Lung (tissue), 12 donors: ENCODE measurements around the gene LMTK3. TPM values are rescaled to one million over a fixed set of nuclear protein-coding genes. Genes with fewer than 3 reads are reported as not detected.
A peak's percentile ranks its signal among the peaks of the same experiment; 100 is the strongest.

Experiments used
- ATAC-seq: fragments of 200-7000 bp; cut with Tn5 transposase; one replicate; pipeline ENCODE4 v1.9.1; 2020; ENCODE audit warnings: moderate number of reproducible peaks; ENCODE audit not compliant: insufficient read depth, low FRiP score
- DNase-seq, 3 donors: peaks; one replicate each; pipeline ENCODE4 v3.0.0-alpha.2; 2013 to 2017
- H3K27ac ChIP-seq, 2 donors: one replicate each; pipeline ENCODE4 v1.5.1; 2013; ENCODE audit warnings: mild to moderate bottlenecking in 2 of 2, moderate library complexity in 2 of 2, control low read depth in 1 of 2, inconsistent platforms in 1 of 2, low read depth in 1 of 2, low read length in 1 of 2
- H3K27me3 ChIP-seq, 3 donors: one replicate each; pipeline ENCODE4 v1.5.1; 2013; ENCODE audit warnings: low read length in 2 of 3; ENCODE audit not compliant: control insufficient read depth in 3 of 3, insufficient read depth in 3 of 3
- H3K36me3 ChIP-seq, 4 donors: one replicate each; pipeline ENCODE4 v1.5.1; 2013; ENCODE audit warnings: low read length in 4 of 4, mild to moderate bottlenecking in 1 of 4, moderate library complexity in 1 of 4; ENCODE audit not compliant: control insufficient read depth in 4 of 4, insufficient read depth in 4 of 4
- H3K4me1 ChIP-seq, 5 donors: one replicate each; pipeline ENCODE4 v1.5.1; 2013; ENCODE audit warnings: low read length in 5 of 5, mild to moderate bottlenecking in 2 of 5, moderate library complexity in 1 of 5; ENCODE audit not compliant: control insufficient read depth in 5 of 5, insufficient read depth in 5 of 5
- H3K4me3 ChIP-seq: one replicate; pipeline ENCODE4 v1.5.1; 2013; ENCODE audit warnings: mild to moderate bottlenecking, control low read depth, moderate library complexity
- H3K9ac ChIP-seq, 2 donors: one replicate each; pipeline ENCODE4 v1.5.1; 2013; ENCODE audit warnings: low read length in 2 of 2, control low read depth in 1 of 2; ENCODE audit not compliant: insufficient read depth in 1 of 2
- H3K9me3 ChIP-seq, 4 donors: one replicate each; pipeline ENCODE4 v1.5.1; 2013; ENCODE audit warnings: low read length in 3 of 4, mild to moderate bottlenecking in 1 of 4, moderate library complexity in 1 of 4; ENCODE audit not compliant: control insufficient read depth in 4 of 4, insufficient read depth in 3 of 4
- CTCF ChIP-seq: IDR thresholded peaks from 2 replicates; pipeline ENCODE4 v1.5.1; 2012; ENCODE audit warnings: mild to moderate bottlenecking; ENCODE audit errors: control extremely low read depth, extremely low read depth
- WGBS, 2 donors: extraction: QIAGEN DNeasy Blood & Tissue Kit; methylation state at CpG; one replicate each; pipeline ENCODE4 v1.1.7; 2013; 5-methylcytosine and 5-hydroxymethylcytosine counted together
- polyA plus RNA-seq, 2 donors: library from polyadenylated mRNA; stranded (reverse); fragments of 200-250 nt; gene quantifications; one replicate each; pipeline ENCODE4 v1.2.1, GENCODE V29; 2013
- total RNA-seq, 2 donors: library from RNA; depleted of rRNA in 1 of 2; stranded (reverse); fragments of >200 nt in 1 of 2; gene quantifications; one replicate each; pipeline ENCODE4 v1.2.1, GENCODE V29; 2014 to 2021
- donor health status: control.
- donor health status: control.
- donor health status: Bipolar disorder and iron deficiency.
- donor health status: healthy.
- donor health status: DM: yes; HTN: yes; CAD: no.

The LMTK3 gene
- total and polyA plus RNA-seq, 4 donors, result 1.9 to 10.7 (median 4.8) TPM

GRCh38 chr19:48510421-48511268, 990 bp downstream of the LMTK3 start:
- DNase-seq (peak; percentile 53 to 62 (median 58)), ATAC-seq (peak; percentile 70)
- no peak overlapping the region for H3K4me3 ChIP-seq
- TF ChIP-seq CTCF, result no peak
- H3K36me3 ChIP-seq, result no peaks in the 10 kb centered on the region
- no peak overlapping the region for H3K9ac ChIP-seq
- H3K27me3 ChIP-seq, result peaks cover 0 to 27% (median 21%) of the 10 kb centered on the region in 3 donors
- peaks cover 0 to 5% (median 0%) of the 10 kb centered on the region in 4 donors for H3K9me3 ChIP-seq
- peaks cover 0 to 10% (median 0%) of the 10 kb centered on the region in 5 donors for H3K4me1 ChIP-seq
- WGBS, 2 donors, result 14 to 15% methylated on average over 24 of the region's 24 CpGs
- H3K27ac ChIP-seq, result no peak overlapping the region

GRCh38 chr19:48509467-48510194, 2.0 kb downstream of the LMTK3 start:
- Histone ChIP-seq H3K9ac (no peak overlapping the region), H3K4me3 (no peak overlapping the region), H3K9me3 (peaks cover 0 to 5% (median 0%) of the 10 kb centered on the region in 4 donors), H3K36me3 (no peaks in the 10 kb centered on the region), H3K27ac (no peak overlapping the region), H3K4me1 (peaks cover 0 to 10% (median 0%) of the 10 kb centered on the region in 5 donors), H3K27me3 (peaks cover 0 to 27% (median 21%) of the 10 kb centered on the region in 3 donors)
- WGBS, 2 donors, result 81% methylated on average over 12 of the region's 12 CpGs
- ATAC-seq (no peak), DNase-seq (no peak)
- TF ChIP-seq CTCF, result no peak

- no peak for TF ChIP-seq CTCF
- Histone ChIP-seq H3K9ac (no peak overlapping the region), H3K9me3 (peaks cover 0 to 5% (median 0%) of the 10 kb centered on the region in 4 donors), H3K4me3 (no peak overlapping the region), H3K27me3 (peaks cover 0 to 25% (median 21%) of the 10 kb centered on the region in 3 donors), H3K36me3 (no peaks in the 10 kb centered on the region), H3K27ac (no peak overlapping the region), H3K4me1 (peaks cover 0 to 8% (median 0%) of the 10 kb centered on the region in 5 donors)
- WGBS, 2 donors, result 79 to 84% methylated on average over 32 of the region's 32 CpGs
- ATAC-seq (no peak), DNase-seq (no peak)
Observed at GRCh38 chr19:48508729-48509411, 2.8 kb downstream of the LMTK3 start.
